B cell (primary cell): Measurements from ENCODE around the gene IGSF8. TPM values are rescaled to one million over a fixed set of nuclear protein-coding genes. Genes with fewer than 3 reads are reported as not detected.
A peak's percentile ranks its signal among the peaks of the same experiment; 100 is the strongest.

Experiments used
- ATAC-seq: fragments of 200-7000 bp; cut with Tn5 transposase; one replicate; pipeline ENCODE4 v1.10.0; 2021; ENCODE audit warnings: low read depth, mild to moderate bottlenecking, moderate number of reproducible peaks, moderate library complexity
- CTCF ChIA-PET: fragments of 350-600 bp; sonication (Branson Sonifier 250); formaldehyde crosslinking; loops from one replicate; lab custom pipeline; 2021; ENCODE audit warnings: antibody characterized with exemption, inconsistent platforms; lab: Charles Lee
- POLR2A ChIA-PET: fragments of 350-600 bp; sonication (Branson Sonifier 250); formaldehyde crosslinking; loops from one replicate; lab custom pipeline; 2021; ENCODE audit warnings: antibody characterized with exemption; lab: Charles Lee
- DNase-seq: peaks from one replicate; pipeline ENCODE4 v3.0.0; 2013
- H2AFZ ChIP-seq: 2 replicates; pipeline ENCODE4 v1.6.1; 2012; ENCODE audit warnings: mild to moderate bottlenecking, low read depth, low read length; ENCODE audit not compliant: insufficient read depth, poor library complexity, severe bottlenecking
- H3K27ac ChIP-seq, 2 donors: 1 replicate in 1 of 2; 2 replicates in 1 of 2; pipeline ENCODE4 v1.5.1; 2012 to 2013; ENCODE audit warnings: low read length in 2 of 2, mild to moderate bottlenecking in 2 of 2, moderate library complexity in 1 of 2
- H3K27me3 ChIP-seq, 4 experiments: fragments of 200-600 bp in 1 of 4; sonication (generic) in 1 of 4; replicated peaks in 1 of 4; 1 replicate in 2 of 4; 2 replicates in 2 of 4; pipeline versions ENCODE4 v1.6.1 to v1.7.0; 2013 to 2016; ENCODE audit warnings: low read length in 3 of 4, mild to moderate bottlenecking in 2 of 4, mixed read lengths in 1 of 4, moderate library complexity in 1 of 4; ENCODE audit not compliant: insufficient read depth in 4 of 4, control insufficient read depth in 3 of 4; ENCODE audit errors: control extremely low read depth in 1 of 4
- H3K36me3 ChIP-seq, 2 experiments: replicated peaks in 1 of 2; 1 replicate in 1 of 2; 2 replicates in 1 of 2; pipeline versions ENCODE4 v1.6.1 to v1.7.1; 2013; ENCODE audit warnings: low read length in 1 of 2; ENCODE audit not compliant: insufficient read depth in 2 of 2, control insufficient read depth in 1 of 2; ENCODE audit errors: control extremely low read depth in 1 of 2, extremely low read depth in 1 of 2
- H3K4me1 ChIP-seq, 2 donors: fragments of 200-600 bp in 1 of 2; sonication (generic) in 1 of 2; 1 replicate in 1 of 2; 2 replicates in 1 of 2; pipeline versions ENCODE4 v1.5.1 to v1.6.1; 2013 to 2017; ENCODE audit warnings: low read length in 2 of 2; ENCODE audit not compliant: control insufficient read depth in 2 of 2, insufficient read depth in 2 of 2
- H3K4me2 ChIP-seq: replicated peaks from 2 replicates; pipeline ENCODE3; 2012; ENCODE audit warnings: mild to moderate bottlenecking, low read depth, low read length; ENCODE audit not compliant: poor library complexity, severe bottlenecking
- H3K4me3 ChIP-seq, 5 experiments: fragments of 200-600 bp in 1 of 5; sonication (generic) in 1 of 5; 1 replicate in 3 of 5; 2 replicates in 2 of 5; pipeline versions ENCODE4 v1.5.1 to v1.7.0; 2011 to 2016; ENCODE audit warnings: low read length in 4 of 5, mild to moderate bottlenecking in 4 of 5, low read depth in 2 of 5, control low read depth in 1 of 5, moderate library complexity in 1 of 5; ENCODE audit not compliant: insufficient read depth in 1 of 5; ENCODE audit errors: control extremely low read depth in 1 of 5, extremely low read depth in 1 of 5
- H3K79me2 ChIP-seq: fragments of 200-600 bp; sonication (generic); one replicate; pipeline ENCODE4 v1.6.0; 2016; ENCODE audit warnings: low read length; ENCODE audit not compliant: control insufficient read depth, insufficient read depth
- H3K9ac ChIP-seq: fragments of 200-600 bp; sonication (generic); 2 replicates; pipeline ENCODE4 v1.6.1; 2017; ENCODE audit warnings: mild to moderate bottlenecking, low read length, moderate library complexity
- H3K9me3 ChIP-seq, 3 donors: one replicate each; pipeline versions ENCODE4 v1.6.1 to v1.7.1; 2013; ENCODE audit warnings: low read length in 2 of 3; ENCODE audit not compliant: control insufficient read depth in 2 of 3, insufficient read depth in 1 of 3; ENCODE audit errors: control extremely low read depth in 1 of 3
- H4K20me1 ChIP-seq: 2 replicates; pipeline ENCODE4 v1.6.0; 2012; ENCODE audit warnings: mild to moderate bottlenecking, low read length; ENCODE audit not compliant: insufficient read depth, control insufficient read depth, poor library complexity, severe bottlenecking
- H3K27ac Mint-ChIP-seq: one replicate; pipeline ENCODE4 v1.8.0; 2021; ENCODE audit warnings: mixed read lengths
- H3K27me3 Mint-ChIP-seq: one replicate; pipeline ENCODE4 v1.8.0; 2021; ENCODE audit warnings: mixed read lengths
- H3K4me1 Mint-ChIP-seq: one replicate; pipeline ENCODE4 v1.8.0; 2021; ENCODE audit warnings: mixed read lengths
- H3K4me3 Mint-ChIP-seq: one replicate; pipeline ENCODE4 v1.8.0; 2021; ENCODE audit warnings: mixed read lengths
- H3K9me3 Mint-ChIP-seq: one replicate; pipeline ENCODE4 v1.8.0; 2022; ENCODE audit warnings: mixed read lengths; ENCODE audit not compliant: insufficient read depth
- EZH2 ChIP-seq: IDR thresholded peaks from 2 replicates; pipeline ENCODE4 v1.6.1; 2012; ENCODE audit warnings: borderline replicate concordance, low read depth, mild to moderate bottlenecking, moderate library complexity, low read length; ENCODE audit not compliant: insufficient read depth, poor library complexity, severe bottlenecking
- WGBS: methylation state at CpG from one replicate; pipeline ENCODE4 v1.1.5; 2013; ENCODE audit warnings: missing lambda C conversion rate; ENCODE audit not compliant: insufficient coverage; 5-methylcytosine and 5-hydroxymethylcytosine counted together
- intact Hi-C: fragments of 100-400 bp; cut with micrococcal nuclease; formaldehyde crosslinking; loops from one replicate; pipeline ENCODE4 v1.10.0; 2022
- polyA plus RNA-seq: library from polyadenylated mRNA; depleted of rRNA; stranded (reverse); fragments of >200 nt; gene quantifications from 2 replicates; pipeline ENCODE4 v1.2.3, GENCODE V29; 2012
- total RNA-seq, 2 donors: library from RNA; stranded (reverse); fragments of 120-200 nt in 1 of 2; gene quantifications; 1 replicate in 1 of 2; 2 replicates in 1 of 2; pipeline versions ENCODE4 v1.2.3 to v1.2.4, GENCODE V29; 2013 to 2022
- TF ChIP-seq, protein P1 (sequence below): fragments of 200-600 bp; IDR thresholded peaks from one replicate; pipeline ENCODE4 v1.8.0; 2022; ENCODE audit warnings: antibody characterized with exemption, mild to moderate bottlenecking

The IGSF8 gene
- total and polyA plus RNA-seq, 2 donors (not counting 1 experiment from before 2014, with no cell fraction given) = 37.2 to 56.0 TPM

DNA sequence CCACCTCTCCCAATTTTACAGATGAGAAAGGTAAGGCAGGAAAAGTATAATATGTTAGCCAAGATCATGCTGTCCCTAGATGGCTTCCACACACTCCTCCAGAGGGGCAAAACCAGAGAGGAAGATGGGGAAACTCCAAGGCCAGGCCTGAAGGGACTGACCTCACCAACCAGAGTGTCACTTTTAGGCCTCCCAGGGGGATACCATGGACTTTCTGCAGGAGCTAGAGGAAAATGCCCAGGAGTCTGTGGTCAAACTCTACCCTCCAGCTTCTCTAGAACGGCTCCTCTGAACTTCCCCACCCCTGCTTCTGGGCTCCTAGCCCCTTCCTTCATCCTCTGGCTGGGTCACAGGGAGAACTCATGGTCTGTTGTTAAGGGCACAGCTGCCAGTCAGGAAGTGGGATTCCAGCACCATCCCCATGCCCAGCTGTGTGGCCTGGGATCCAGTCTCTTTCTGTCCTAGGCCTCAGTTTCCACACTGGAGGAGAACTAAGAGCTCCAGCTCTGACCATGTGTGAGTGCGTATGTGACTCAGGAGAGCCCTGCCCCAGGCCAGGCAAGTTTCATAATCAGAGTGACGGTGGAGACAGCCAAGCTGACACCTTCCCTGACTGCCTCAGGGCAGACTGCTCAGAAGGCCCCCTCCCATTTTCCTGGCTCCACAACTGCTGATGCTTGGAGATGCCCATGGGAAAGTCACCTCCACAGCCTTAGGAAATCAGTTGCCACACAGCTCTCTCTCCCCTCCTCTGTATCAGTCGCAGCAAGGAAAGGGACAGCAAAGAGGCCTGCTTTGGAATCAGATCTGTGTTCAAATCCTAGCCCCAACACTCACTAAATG, 1.9 kb downstream of the IGSF8 start:
- TF ChIP-seq, protein P1, sequence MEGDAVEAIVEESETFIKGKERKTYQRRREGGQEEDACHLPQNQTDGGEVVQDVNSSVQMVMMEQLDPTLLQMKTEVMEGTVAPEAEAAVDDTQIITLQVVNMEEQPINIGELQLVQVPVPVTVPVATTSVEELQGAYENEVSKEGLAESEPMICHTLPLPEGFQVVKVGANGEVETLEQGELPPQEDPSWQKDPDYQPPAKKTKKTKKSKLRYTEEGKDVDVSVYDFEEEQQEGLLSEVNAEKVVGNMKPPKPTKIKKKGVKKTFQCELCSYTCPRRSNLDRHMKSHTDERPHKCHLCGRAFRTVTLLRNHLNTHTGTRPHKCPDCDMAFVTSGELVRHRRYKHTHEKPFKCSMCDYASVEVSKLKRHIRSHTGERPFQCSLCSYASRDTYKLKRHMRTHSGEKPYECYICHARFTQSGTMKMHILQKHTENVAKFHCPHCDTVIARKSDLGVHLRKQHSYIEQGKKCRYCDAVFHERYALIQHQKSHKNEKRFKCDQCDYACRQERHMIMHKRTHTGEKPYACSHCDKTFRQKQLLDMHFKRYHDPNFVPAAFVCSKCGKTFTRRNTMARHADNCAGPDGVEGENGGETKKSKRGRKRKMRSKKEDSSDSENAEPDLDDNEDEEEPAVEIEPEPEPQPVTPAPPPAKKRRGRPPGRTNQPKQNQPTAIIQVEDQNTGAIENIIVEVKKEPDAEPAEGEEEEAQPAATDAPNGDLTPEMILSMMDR = no peak
- TF ChIP-seq EZH2 = no peak
- ChIA-PET POLR2A (interaction anchor here (2.0 kb wide), 1 partner anchor 166 kb away, joined by 6 read pairs; the partner anchor contains the start of gene DCAF8), CTCF (interaction anchor here (0.5 to 6.5 kb wide), 9 partner anchors 11 to 964 kb away, joined by 3 to 60 read pairs (median 5); no protein-coding TSS in a partner anchor)
- H3K4me3 ChIP-seq = peak overlapping the region in 1 of 5 experiments; percentile 1
- H2AFZ ChIP-seq = no peak overlapping the region
- H3K9me3 ChIP-seq = no peaks in the 10 kb centered on the region
- H3K4me2 ChIP-seq = peak overlapping the region; percentile 93
- peaks cover 43% of the 10 kb centered on the region for H3K4me1 Mint-ChIP-seq
- no peaks in the 10 kb centered on the region for H3K27me3 Mint-ChIP-seq
- peaks cover 3 to 41% of the 10 kb centered on the region in 2 experiments for H3K36me3 ChIP-seq
- H3K9ac ChIP-seq = no peak overlapping the region
- ATAC-seq (no peak), DNase-seq (no peak)
- 77% methylated on average over 4 of the region's 4 CpGs for WGBS
- no peak overlapping the region for H3K27ac ChIP-seq
- H3K79me2 ChIP-seq = peaks cover 36% of the 10 kb centered on the region
- H3K27ac Mint-ChIP-seq = peak overlapping the region; percentile 79
- H4K20me1 ChIP-seq = peaks cover 61% of the 10 kb centered on the region
- no peaks in the 10 kb centered on the region for H3K9me3 Mint-ChIP-seq
- H3K4me1 ChIP-seq = peaks cover 32 to 42% of the 10 kb centered on the region in 2 donors
- H3K4me3 Mint-ChIP-seq = peak overlapping the region; percentile 94
- intact Hi-C loops = loop anchor here (5.0 to 10.0 kb wide), 2 partner anchors 174 to 1298 kb away; no protein-coding TSS in a partner anchor
- no peaks in the 10 kb centered on the region for H3K27me3 ChIP-seq
